ENCODE data around the gene USP7. TPM values are rescaled to one million over a fixed set of nuclear protein-coding genes. Genes with fewer than 3 reads are reported as not detected.

USP7 gene
- total RNA-seq, 2 experiments from 2014 or later = 155 to 163 TPM

GRCh38 chr16:8996891-8997290 lies 33.2 kb upstream of the USP7 start:
- H3K27ac Mint-ChIP-seq = no peak overlapping the region
- no peak for TF ChIP-seq CTCF (IDR thresholded peaks at IDR 0.05)
- DNase-seq = peak; percentile 6
- peaks cover under 1% of the 10 kb centered on the region for H3K4me1 Mint-ChIP-seq (ENCODE audit: low read depth)
- intact Hi-C loops (cut with micrococcal nuclease) = no loop called here
- no peaks in the 10 kb centered on the region for H3K9me3 Mint-ChIP-seq
- peak; percentile 41 for ATAC-seq
- no peak overlapping the region for H3K4me3 Mint-ChIP-seq
- POLR2A ChIA-PET = interaction anchor here (0.6 kb wide), 1 partner anchor 79 kb away, joined by 3 read pairs; no protein-coding TSS in a partner anchor
- H3K36me3 Mint-ChIP-seq (ENCODE audit: low read depth) = no peaks in the 10 kb centered on the region
- H3K27me3 Mint-ChIP-seq = no peaks in the 10 kb centered on the region
- CTCF ChIA-PET = interaction anchor here (1.1 to 3.3 kb wide), 2 partner anchors 12 to 61 kb away, joined by 3 to 15 read pairs; no protein-coding TSS in a partner anchor

GRCh38 chr16:8990445-8990844 lies 26.7 kb upstream of the USP7 start:
- no peaks in the 10 kb centered on the region for H3K27me3 Mint-ChIP-seq

GRCh38 chr16:8989099-8989878 lies 25.6 kb upstream of the USP7 start:
- ATAC-seq (no peak), DNase-seq (no peak)
- no peaks in the 10 kb centered on the region for H3K27me3 Mint-ChIP-seq
- TF ChIP-seq CTCF (IDR thresholded peaks at IDR 0.05) = no peak
- intact Hi-C loops (cut with micrococcal nuclease) = no loop called here
- no peak overlapping the region for H3K4me3 Mint-ChIP-seq
- H3K4me1 Mint-ChIP-seq (ENCODE audit: low read depth) = peaks cover 2% of the 10 kb centered on the region
- ChIA-PET CTCF (interaction anchor here (0.6 to 1.2 kb wide), 3 partner anchors 16 to 53 kb away, joined by 3 to 4 read pairs (median 3); no protein-coding TSS in a partner anchor), POLR2A (interaction anchor here (0.6 kb wide), 1 partner anchor 121 kb away, joined by 3 read pairs; no protein-coding TSS in a partner anchor)
- H3K36me3 Mint-ChIP-seq (ENCODE audit: low read depth) = no peaks in the 10 kb centered on the region
- no peaks in the 10 kb centered on the region for H3K9me3 Mint-ChIP-seq
- no peak overlapping the region for H3K27ac Mint-ChIP-seq

More at GRCh38 chr16:8990445-8990844, 26.7 kb upstream of the USP7 start:
- DNase-seq (no peak), ATAC-seq (no peak)
- no peak overlapping the region for H3K27ac Mint-ChIP-seq
- no peaks in the 10 kb centered on the region for H3K36me3 Mint-ChIP-seq (ENCODE audit: low read depth)
- no peak overlapping the region for H3K4me3 Mint-ChIP-seq
- H3K9me3 Mint-ChIP-seq = no peaks in the 10 kb centered on the region
- CTCF ChIA-PET = no interaction called here
- TF ChIP-seq CTCF (IDR thresholded peaks at IDR 0.05) = no peak
- POLR2A ChIA-PET = interaction anchor here (0.7 kb wide), 1 partner anchor 132 kb away, joined by 3 read pairs; no protein-coding TSS in a partner anchor
- peaks cover 2% of the 10 kb centered on the region for H3K4me1 Mint-ChIP-seq (ENCODE audit: low read depth)
- intact Hi-C loops (cut with micrococcal nuclease) = no loop called here

- Mint-ChIP-seq H3K27ac (no peak overlapping the region), H3K27me3 (no peaks in the 10 kb centered on the region), H3K9me3 (no peaks in the 10 kb centered on the region), H3K36me3 (ENCODE audit: low read depth) (no peaks in the 10 kb centered on the region), H3K4me1 (ENCODE audit: low read depth) (peaks cover under 1% of the 10 kb centered on the region), H3K4me3 (no peak overlapping the region)
- intact Hi-C loops (cut with micrococcal nuclease) = no loop called here
- ChIA-PET POLR2A (no interaction called here), CTCF (no interaction called here)
- DNase-seq (no peak), ATAC-seq (no peak)
- no peak for TF ChIP-seq CTCF (IDR thresholded peaks at IDR 0.05)
Measured at GRCh38 chr16:8986818-8987191, 23.1 kb upstream of the USP7 start.

GRCh38 chr16:8986111-8986510 lies 22.4 kb upstream of the USP7 start:
- ATAC-seq (no peak), DNase-seq (no peak)
- no peak for TF ChIP-seq CTCF (IDR thresholded peaks at IDR 0.05)
- H3K27me3 Mint-ChIP-seq = no peaks in the 10 kb centered on the region
- no peaks in the 10 kb centered on the region for H3K36me3 Mint-ChIP-seq (ENCODE audit: low read depth)
- no peak overlapping the region for H3K4me3 Mint-ChIP-seq
- no peaks in the 10 kb centered on the region for H3K9me3 Mint-ChIP-seq
- no peak overlapping the region for H3K27ac Mint-ChIP-seq
- ChIA-PET CTCF (no interaction called here), POLR2A (interaction anchor here (0.6 kb wide), 1 partner anchor 71 kb away, joined by 5 read pairs; no protein-coding TSS in a partner anchor)
- no peaks in the 10 kb centered on the region for H3K4me1 Mint-ChIP-seq (ENCODE audit: low read depth)
- intact Hi-C loops (cut with micrococcal nuclease) = no loop called here

Measured in activated CD8-positive, alpha-beta T cell treated with anti-CD3 and anti-CD28 coated beads for 36 hours (primary cell).